CD14-positive monocyte (primary cell): ENCODE results near the gene ZFP36. TPM values are rescaled to one million over a fixed set of nuclear protein-coding genes. Genes with fewer than 3 reads are reported as not detected.

ENCODE experiments used
- DNase-seq, 3 donors: peaks; one replicate each; pipeline ENCODE4 v3.0.0-alpha.2; 2011 to 2022
- H2AFZ ChIP-seq: 2 replicates; pipeline ENCODE4 v1.6.0; 2012; ENCODE audit warnings: mild to moderate bottlenecking, low read depth, low read length, inconsistent platforms; ENCODE audit not compliant: insufficient read depth, poor library complexity, severe bottlenecking
- H3K27ac ChIP-seq, 2 donors: 1 replicate in 1 of 2; 2 replicates in 1 of 2; pipeline ENCODE4 v1.5.1; 2012 to 2013; ENCODE audit warnings: low read length in 2 of 2, control low read depth in 1 of 2, inconsistent platforms in 1 of 2, low read depth in 1 of 2, mild to moderate bottlenecking in 1 of 2
- H3K27me3 ChIP-seq, 2 donors: one replicate each; pipeline versions ENCODE4 v1.6.0 to v1.6.1; 2011 to 2013; ENCODE audit warnings: low read length in 2 of 2; ENCODE audit not compliant: control insufficient read depth in 2 of 2, insufficient read depth in 2 of 2
- H3K36me3 ChIP-seq, 2 donors: replicated peaks in 1 of 2; 1 replicate in 1 of 2; 2 replicates in 1 of 2; pipeline versions ENCODE4 v1.5.1 to v1.6.1; 2012 to 2013; ENCODE audit warnings: low read length in 2 of 2, control low read depth in 1 of 2, inconsistent platforms in 1 of 2, mild to moderate bottlenecking in 1 of 2; ENCODE audit not compliant: insufficient read depth in 2 of 2, control insufficient read depth in 1 of 2
- H3K4me1 ChIP-seq, 2 donors: 1 replicate in 1 of 2; 2 replicates in 1 of 2; pipeline versions ENCODE4 v1.5.1 to v1.6.1; 2012 to 2013; ENCODE audit warnings: low read length in 2 of 2, control low read depth in 1 of 2, inconsistent platforms in 1 of 2, mild to moderate bottlenecking in 1 of 2, moderate library complexity in 1 of 2; ENCODE audit not compliant: insufficient read depth in 2 of 2, control insufficient read depth in 1 of 2
- H3K4me2 ChIP-seq: replicated peaks from 2 replicates; pipeline ENCODE3; 2012; ENCODE audit warnings: low read length, moderate library complexity, mild to moderate bottlenecking; ENCODE audit not compliant: poor library complexity, severe bottlenecking; ENCODE audit errors: extremely low read depth
- H3K4me3 ChIP-seq, 3 experiments: fragments of 200-600 bp in 1 of 3; sonication (generic) in 1 of 3; replicated peaks in 1 of 3; 1 replicate in 2 of 3; 2 replicates in 1 of 3; pipeline ENCODE4 v1.5.1; 2011 to 2013; ENCODE audit warnings: low read length in 3 of 3, mild to moderate bottlenecking in 3 of 3, control low read depth in 2 of 3, low read depth in 2 of 3, inconsistent platforms in 1 of 3, moderate library complexity in 1 of 3
- H3K79me2 ChIP-seq: 2 replicates; pipeline ENCODE4 v1.6.0; 2012; ENCODE audit warnings: mild to moderate bottlenecking, control low read depth, inconsistent platforms, low read length, moderate library complexity; ENCODE audit not compliant: insufficient read depth
- H3K9ac ChIP-seq: 2 replicates; pipeline ENCODE4 v1.6.0; 2017; ENCODE audit warnings: low read length, mild to moderate bottlenecking; ENCODE audit not compliant: insufficient read depth, poor library complexity, severe bottlenecking
- H3K9me3 ChIP-seq, 2 donors: replicated peaks in 1 of 2; 1 replicate in 1 of 2; 2 replicates in 1 of 2; pipeline versions ENCODE4 v1.5.1 to v1.6.1; 2012 to 2013; ENCODE audit warnings: low read length in 2 of 2, control low read depth in 1 of 2; ENCODE audit not compliant: control insufficient read depth in 1 of 2, insufficient read depth in 1 of 2
- H4K20me1 ChIP-seq: 2 replicates; pipeline ENCODE4 v1.6.0; 2012; ENCODE audit warnings: mild to moderate bottlenecking, low read length, control low read depth, moderate library complexity; ENCODE audit not compliant: insufficient read depth
- H3K27ac Mint-ChIP-seq, 7 donors: one replicate each; pipeline ENCODE4 v1.8.0; 2020; ENCODE audit warnings: mild to moderate bottlenecking in 7 of 7, mixed read lengths in 7 of 7, moderate library complexity in 6 of 7, inconsistent platforms in 2 of 7
- H3K27me3 Mint-ChIP-seq, 3 donors: one replicate each; pipeline ENCODE4 v1.8.0; 2021 to 2022; ENCODE audit warnings: low read depth in 3 of 3, mild to moderate bottlenecking in 3 of 3, mixed read lengths in 3 of 3, moderate library complexity in 3 of 3, inconsistent platforms in 1 of 3
- H3K36me3 Mint-ChIP-seq, 2 donors: one replicate each; pipeline ENCODE4 v1.8.0; 2020; ENCODE audit warnings: mixed read lengths in 2 of 2, inconsistent platforms in 1 of 2, mild to moderate bottlenecking in 1 of 2
- H3K4me1 Mint-ChIP-seq: one replicate; pipeline ENCODE4 v1.8.0; 2020; ENCODE audit warnings: mild to moderate bottlenecking, mixed read lengths
- H3K4me3 Mint-ChIP-seq, 2 donors: one replicate each; pipeline ENCODE4 v1.8.0; 2020; ENCODE audit warnings: mild to moderate bottlenecking in 2 of 2, mixed read lengths in 2 of 2, moderate library complexity in 1 of 2
- H3K9me3 Mint-ChIP-seq, 7 donors: one replicate each; pipeline ENCODE4 v1.8.0; 2020 to 2022; ENCODE audit warnings: mixed read lengths in 7 of 7, mild to moderate bottlenecking in 6 of 7, moderate library complexity in 6 of 7, inconsistent platforms in 2 of 7
- WGBS: methylation state at CpG from one replicate; pipeline ENCODE4 v1.1.5; 2013; ENCODE audit warnings: missing lambda C conversion rate; ENCODE audit not compliant: insufficient coverage; 5-methylcytosine and 5-hydroxymethylcytosine counted together
- intact Hi-C, 2 donors: fragments of 100-400 bp; cut with micrococcal nuclease; formaldehyde crosslinking; loops; one replicate each; pipeline versions ENCODE4 v1.15.0 to v1.15.1; 2023
- polyA plus RNA-seq, 3 donors: library from polyadenylated mRNA; depleted of rRNA in 1 of 3; unstranded in 2 of 3; stranded (reverse) in 1 of 3; fragments of 300-500 nt in 2 of 3; fragments of >200 nt in 1 of 3; fragmentation: Illumina TruSeq in 2 of 3; gene quantifications; 1 replicate in 2 of 3; 2 replicates in 1 of 3; pipeline ENCODE4 v1.2.3, GENCODE V29; 2012 to 2021
- TF ChIP-seq, protein P1 (sequence below): fragments of 200-600 bp; IDR thresholded peaks from one replicate; pipeline ENCODE4 v1.8.0; 2022; ENCODE audit warnings: antibody characterized with exemption, mild to moderate bottlenecking

Gene ZFP36
- polyA plus RNA-seq, 3 donors: 473 to 2,084 (median 632) TPM

DNA sequence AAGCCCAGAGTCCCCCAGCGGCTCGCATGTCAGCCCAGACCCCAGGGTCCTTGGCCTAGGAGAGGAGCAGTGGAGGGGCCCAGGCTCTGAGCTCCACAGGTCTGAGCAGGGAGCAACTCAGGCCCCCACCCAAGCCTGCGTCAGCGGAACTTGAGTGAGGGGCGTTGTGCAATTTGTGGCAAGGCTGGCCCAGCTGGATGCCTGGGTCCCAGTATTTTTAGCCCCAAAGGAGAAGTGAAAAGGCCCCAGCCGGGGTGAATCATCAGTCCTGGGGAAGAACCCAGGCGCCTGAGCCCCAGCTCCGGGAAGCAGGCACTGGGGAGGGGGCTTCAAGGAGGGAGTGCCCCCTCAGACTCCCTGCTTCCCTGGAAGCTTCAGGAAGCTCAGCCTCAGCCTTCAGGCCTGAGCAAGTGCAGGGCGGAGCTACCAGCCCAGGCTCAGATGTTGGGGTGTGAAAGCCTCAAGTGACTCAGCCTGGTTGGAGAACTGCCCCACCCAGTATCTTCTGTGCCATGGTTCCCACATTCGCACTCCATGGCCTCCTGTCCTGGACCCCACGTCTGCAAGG lies 8.3 kb upstream of the ZFP36 start:
- Mint-ChIP-seq H3K4me3 (peak overlapping the region; percentile 89 to 93), H3K27ac (peak overlapping the region; percentile 100), H3K4me1 (peaks cover 49% of the 10 kb centered on the region), H3K36me3 (peaks cover 29 to 61% of the 10 kb centered on the region in 2 donors), H3K27me3 (peaks cover 0 to 5% (median 2%) of the 10 kb centered on the region in 3 donors), H3K9me3 (peaks cover 0 to 4% (median 0%) of the 10 kb centered on the region in 7 donors)
- intact Hi-C loops: loop anchor here (1.0 to 10.0 kb wide), 3 partner anchors 8 to 136 kb away; partner anchors contain the start of genes EID2B (in 1 of the 2), PLEKHG2 (in 1 of the 2) and ZFP36 (in 1 of the 2)
- peak overlapping the region; percentile 73 for H3K4me2 ChIP-seq
- H3K9ac ChIP-seq: peak overlapping the region; percentile 92
- H2AFZ ChIP-seq: no peak overlapping the region
- H3K27me3 ChIP-seq: no peaks in the 10 kb centered on the region
- H3K27ac ChIP-seq: peak overlapping the region; percentile 97 to 99
- H3K79me2 ChIP-seq: peaks cover 70% of the 10 kb centered on the region
- WGBS: 4% methylated on average over 10 of the region's 11 CpGs
- H3K4me1 ChIP-seq: peaks cover 61 to 63% of the 10 kb centered on the region in 2 donors
- TF ChIP-seq, protein P1, sequence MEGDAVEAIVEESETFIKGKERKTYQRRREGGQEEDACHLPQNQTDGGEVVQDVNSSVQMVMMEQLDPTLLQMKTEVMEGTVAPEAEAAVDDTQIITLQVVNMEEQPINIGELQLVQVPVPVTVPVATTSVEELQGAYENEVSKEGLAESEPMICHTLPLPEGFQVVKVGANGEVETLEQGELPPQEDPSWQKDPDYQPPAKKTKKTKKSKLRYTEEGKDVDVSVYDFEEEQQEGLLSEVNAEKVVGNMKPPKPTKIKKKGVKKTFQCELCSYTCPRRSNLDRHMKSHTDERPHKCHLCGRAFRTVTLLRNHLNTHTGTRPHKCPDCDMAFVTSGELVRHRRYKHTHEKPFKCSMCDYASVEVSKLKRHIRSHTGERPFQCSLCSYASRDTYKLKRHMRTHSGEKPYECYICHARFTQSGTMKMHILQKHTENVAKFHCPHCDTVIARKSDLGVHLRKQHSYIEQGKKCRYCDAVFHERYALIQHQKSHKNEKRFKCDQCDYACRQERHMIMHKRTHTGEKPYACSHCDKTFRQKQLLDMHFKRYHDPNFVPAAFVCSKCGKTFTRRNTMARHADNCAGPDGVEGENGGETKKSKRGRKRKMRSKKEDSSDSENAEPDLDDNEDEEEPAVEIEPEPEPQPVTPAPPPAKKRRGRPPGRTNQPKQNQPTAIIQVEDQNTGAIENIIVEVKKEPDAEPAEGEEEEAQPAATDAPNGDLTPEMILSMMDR: no peak
- no peaks in the 10 kb centered on the region for H3K9me3 ChIP-seq
- no peaks in the 10 kb centered on the region for H4K20me1 ChIP-seq
- peak; percentile 99 to 100 (median 99) for DNase-seq
- H3K4me3 ChIP-seq: peak overlapping the region; percentile 35 to 63 (median 51)
- peaks cover 19 to 29% of the 10 kb centered on the region in 2 donors for H3K36me3 ChIP-seq

- DNase-seq: no peak
- Histone ChIP-seq H4K20me1 (no peaks in the 10 kb centered on the region), H2AFZ (no peak overlapping the region), H3K4me2 (peak overlapping the region; percentile 15), H3K4me3 (peak overlapping the region in 1 of 3 experiments; percentile 39), H3K9me3 (no peaks in the 10 kb centered on the region), H3K9ac (no peak overlapping the region), H3K27me3 (no peaks in the 10 kb centered on the region), H3K79me2 (peaks cover 70% of the 10 kb centered on the region), H3K36me3 (peaks cover 10 to 20% of the 10 kb centered on the region in 2 donors), H3K27ac (peak overlapping the region; percentile 97 to 99), H3K4me1 (peaks cover 71% of the 10 kb centered on the region in 2 donors)
- Mint-ChIP-seq H3K4me1 (peaks cover 52% of the 10 kb centered on the region), H3K27ac (peak overlapping the region; percentile 100), H3K36me3 (peaks cover 21 to 48% of the 10 kb centered on the region in 2 donors), H3K27me3 (peaks cover 0 to 3% (median 2%) of the 10 kb centered on the region in 3 donors), H3K9me3 (peaks cover 0 to 4% (median 0%) of the 10 kb centered on the region in 7 donors), H3K4me3 (peak overlapping the region; percentile 21 to 48)
- intact Hi-C loops: loop anchor here (2.0 to 10.0 kb wide), 3 partner anchors 13 to 717 kb away; partner anchors contain the start of genes EID2B (in 1 of the 2) and PLEKHG2 (in 1 of the 2)
- TF ChIP-seq, protein P1: no peak
- no CpG with 5 or more reads among the region's 4 CpGs for WGBS
Observed at GRCh38 chr19:39399668-39400050, 7.0 kb upstream of the ZFP36 start.
